Neuron (in vitro differentiated cells): ENCODE measurements around the gene IKBKE.

Experiments
- H2AFZ ChIP-seq: one replicate; pipeline ENCODE4 v1.6.1; 2013; ENCODE audit warnings: low read depth, mild to moderate bottlenecking, inconsistent platforms, low read length, moderate library complexity
- H3K27me3 ChIP-seq: one replicate; pipeline ENCODE4 v1.6.1; 2013; ENCODE audit warnings: low read length; ENCODE audit not compliant: insufficient read depth
- H3K36me3 ChIP-seq: one replicate; pipeline ENCODE4 v1.6.1; 2013; ENCODE audit warnings: low read length; ENCODE audit not compliant: insufficient read depth
- H3K4me1 ChIP-seq: one replicate; pipeline ENCODE4 v1.6.1; 2013; ENCODE audit warnings: low read length; ENCODE audit not compliant: insufficient read depth
- H3K4me3 ChIP-seq: 2 replicates; pipeline ENCODE4 v1.5.1; 2013; ENCODE audit warnings: mild to moderate bottlenecking, low read length, moderate library complexity
- H3K9me3 ChIP-seq: one replicate; pipeline ENCODE4 v1.6.1; 2013; ENCODE audit warnings: low read length

IKBKE gene

GRCh38 chr1:206445911-206446356, 24.3 kb upstream of the IKBKE start:
- Histone ChIP-seq H3K4me1 (no peaks in the 10 kb centered on the region), H2AFZ (no peak overlapping the region), H3K9me3 (no peaks in the 10 kb centered on the region), H3K36me3 (peaks cover 78% of the 10 kb centered on the region), H3K27me3 (no peaks in the 10 kb centered on the region), H3K4me3 (no peak overlapping the region)

DNA sequence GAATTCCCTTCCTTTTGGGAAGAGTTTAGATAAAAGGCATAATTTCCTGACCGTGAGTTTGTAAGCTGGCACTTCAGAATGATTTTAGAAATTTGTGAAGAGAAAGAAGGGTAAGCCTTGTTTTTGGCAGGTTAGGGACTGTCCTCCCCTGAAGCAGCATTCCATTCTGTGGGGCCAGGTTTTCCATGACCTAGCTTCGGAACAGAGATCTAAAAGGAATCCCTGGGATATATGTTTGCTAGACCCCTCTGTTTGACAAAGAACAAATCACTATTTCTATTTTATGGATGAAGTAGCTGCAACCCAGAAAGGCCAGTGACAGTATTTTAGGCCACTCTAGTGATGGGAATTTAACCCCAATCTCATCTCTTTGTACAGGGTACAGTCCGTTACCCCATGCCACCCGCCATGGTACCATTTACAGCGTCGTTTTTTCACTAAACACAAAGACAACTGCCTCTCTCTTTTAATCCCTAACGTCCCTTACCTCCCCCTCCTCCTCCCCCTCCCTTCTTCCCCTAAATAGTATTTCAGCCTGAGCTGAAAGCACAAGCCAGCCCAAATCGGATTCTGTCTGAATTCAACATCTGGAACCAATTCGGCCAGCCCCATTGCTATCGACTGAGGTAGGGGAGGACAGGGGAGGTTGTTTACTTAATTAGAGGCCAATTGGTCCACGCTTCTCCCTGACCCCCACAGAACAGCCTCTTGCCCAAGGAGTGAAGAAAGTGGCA, 23.4 kb upstream of the IKBKE start:
- Histone ChIP-seq H3K27me3 (no peaks in the 10 kb centered on the region), H3K36me3 (peaks cover 78% of the 10 kb centered on the region), H3K4me3 (no peak overlapping the region), H2AFZ (no peak overlapping the region), H3K9me3 (no peaks in the 10 kb centered on the region), H3K4me1 (no peaks in the 10 kb centered on the region)

GRCh38 chr1:206447422-206447765, 22.9 kb upstream of the IKBKE start:
- Histone ChIP-seq H3K4me1 (no peaks in the 10 kb centered on the region), H3K9me3 (no peaks in the 10 kb centered on the region), H3K4me3 (no peak overlapping the region), H2AFZ (no peak overlapping the region), H3K27me3 (no peaks in the 10 kb centered on the region), H3K36me3 (peaks cover 74% of the 10 kb centered on the region)

DNA sequence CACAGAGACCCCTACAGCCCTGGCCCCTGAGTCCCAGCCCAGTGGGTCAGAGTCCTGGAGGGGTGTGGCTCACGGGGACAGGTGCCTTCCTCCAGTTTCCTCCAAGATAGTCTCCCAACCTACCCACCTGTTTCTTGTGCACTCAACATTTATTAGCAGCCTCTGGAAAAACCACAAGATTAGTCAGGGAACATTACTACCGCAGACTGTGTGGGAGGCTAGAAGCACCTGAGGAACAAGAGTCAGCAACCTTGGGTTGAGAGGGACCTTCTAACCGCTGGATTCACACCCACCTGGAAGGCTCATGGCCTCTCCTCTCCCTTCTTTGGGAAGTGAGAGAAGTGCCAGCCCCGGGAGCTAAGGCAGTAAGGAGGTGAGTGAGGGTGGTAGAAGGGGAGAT, 22.5 kb upstream of the IKBKE start:
- H3K4me1 ChIP-seq: no peaks in the 10 kb centered on the region
- no peaks in the 10 kb centered on the region for H3K27me3 ChIP-seq
- no peaks in the 10 kb centered on the region for H3K9me3 ChIP-seq
- H3K4me3 ChIP-seq: no peak overlapping the region
- H2AFZ ChIP-seq: no peak overlapping the region
- peaks cover 74% of the 10 kb centered on the region for H3K36me3 ChIP-seq

DNA sequence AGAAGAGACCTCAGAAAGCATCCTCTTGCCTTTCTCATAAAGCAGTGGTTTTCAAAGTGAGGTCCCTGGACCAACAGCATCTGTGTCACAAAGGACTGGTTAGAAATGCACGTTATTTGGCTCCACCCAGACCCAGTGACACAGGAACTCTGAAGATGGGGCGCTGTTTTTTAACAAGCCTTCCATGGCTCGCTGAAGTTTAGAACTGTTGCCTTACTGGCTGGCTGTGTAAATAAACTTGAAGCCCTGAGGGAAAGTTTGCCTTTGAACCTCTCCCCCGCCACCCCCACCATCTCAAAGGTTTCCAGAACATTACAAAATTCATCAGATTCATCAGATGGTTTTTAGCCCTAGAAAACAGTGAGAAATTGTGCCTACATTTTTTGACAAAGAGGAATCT, 21.8 kb upstream of the IKBKE start:
- no peaks in the 10 kb centered on the region for H3K9me3 ChIP-seq
- no peak overlapping the region for H2AFZ ChIP-seq
- H3K36me3 ChIP-seq: peaks cover 73% of the 10 kb centered on the region
- no peaks in the 10 kb centered on the region for H3K4me1 ChIP-seq
- H3K27me3 ChIP-seq: no peaks in the 10 kb centered on the region
- H3K4me3 ChIP-seq: no peak overlapping the region

- H3K27me3 ChIP-seq: no peaks in the 10 kb centered on the region
- H2AFZ ChIP-seq: no peak overlapping the region
- peaks cover 68% of the 10 kb centered on the region for H3K36me3 ChIP-seq
- H3K4me1 ChIP-seq: no peaks in the 10 kb centered on the region
- no peaks in the 10 kb centered on the region for H3K9me3 ChIP-seq
- no peak overlapping the region for H3K4me3 ChIP-seq
These were observed 20.7 kb upstream of the IKBKE start for GRCh38 chr1:206449565-206449964.

DNA sequence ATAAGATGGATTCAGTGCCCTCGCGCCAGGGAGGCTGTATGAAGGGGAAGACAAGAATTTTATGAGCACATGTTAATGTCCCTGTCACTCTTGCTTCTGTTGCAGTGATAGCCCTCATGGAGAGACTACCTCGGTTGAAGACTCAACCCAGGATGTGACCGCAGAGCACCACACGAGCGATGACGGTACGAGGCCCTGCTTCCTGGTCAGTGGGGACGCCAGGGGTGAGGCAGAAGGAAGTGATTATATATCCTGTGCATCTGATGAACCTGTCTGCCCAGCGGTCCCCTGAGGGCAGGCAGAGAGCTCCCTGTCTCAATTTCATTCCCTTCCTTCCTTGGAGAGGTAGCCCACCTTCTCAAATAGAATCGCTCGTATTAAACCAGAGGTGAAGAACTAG, 20.0 kb upstream of the IKBKE start:
- Histone ChIP-seq H3K4me3 (no peak overlapping the region), H3K9me3 (no peaks in the 10 kb centered on the region)

DNA sequence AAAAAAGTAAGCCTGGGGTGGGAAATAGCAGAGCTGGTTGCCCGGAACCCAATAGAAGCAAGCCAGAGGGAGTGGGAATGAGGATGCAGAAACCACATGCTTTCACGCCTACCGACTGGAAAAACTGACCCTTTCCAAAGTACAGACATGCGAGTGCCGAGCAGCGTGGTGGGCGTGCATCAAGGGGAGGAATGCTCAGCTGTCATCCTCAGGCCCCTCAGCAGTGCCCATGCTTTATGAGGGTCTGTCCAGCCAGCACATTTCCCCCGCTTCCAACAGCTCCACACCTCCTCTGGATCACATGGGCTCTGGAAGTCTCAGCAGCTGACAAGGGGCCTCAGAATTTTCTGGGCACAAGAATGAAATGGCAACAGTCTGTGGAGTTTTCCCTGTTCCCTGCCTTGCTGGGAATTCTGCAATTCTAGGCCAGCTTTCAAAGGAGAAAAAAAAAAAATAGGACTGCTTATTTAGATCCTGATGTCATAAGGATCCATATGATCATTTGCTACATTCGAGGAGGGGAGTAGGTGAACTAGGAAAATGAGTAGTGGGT, 19.1 kb upstream of the IKBKE start:
- Histone ChIP-seq H3K4me1 (peaks cover 15% of the 10 kb centered on the region), H3K4me3 (no peak overlapping the region), H3K9me3 (no peaks in the 10 kb centered on the region), H3K36me3 (peaks cover 55% of the 10 kb centered on the region), H2AFZ (no peak overlapping the region), H3K27me3 (no peaks in the 10 kb centered on the region)

More for the DNA sequence above, 20.0 kb upstream of the IKBKE start:
- Histone ChIP-seq H3K36me3 (peaks cover 63% of the 10 kb centered on the region), H3K4me1 (peaks cover 6% of the 10 kb centered on the region), H3K27me3 (no peaks in the 10 kb centered on the region), H2AFZ (no peak overlapping the region)

DNA sequence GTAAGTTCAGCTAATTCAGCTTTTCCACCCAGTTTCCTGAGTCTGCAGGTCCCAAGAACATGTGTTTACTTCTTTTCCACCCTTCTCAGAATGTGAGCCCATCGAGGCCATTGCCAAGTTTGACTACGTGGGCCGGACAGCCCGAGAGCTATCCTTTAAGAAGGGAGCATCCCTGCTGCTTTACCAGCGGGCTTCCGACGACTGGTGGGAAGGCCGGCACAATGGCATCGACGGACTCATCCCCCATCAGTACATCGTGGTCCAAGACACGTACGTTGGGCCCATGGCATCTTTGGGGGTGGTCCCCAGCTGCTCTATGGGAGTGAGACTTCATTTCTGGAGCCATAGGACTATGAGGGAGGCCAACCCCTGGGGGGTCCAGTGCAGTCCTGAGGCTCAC, 17.2 kb upstream of the IKBKE start:
- no peaks in the 10 kb centered on the region for H3K9me3 ChIP-seq
- H3K4me3 ChIP-seq: no peak overlapping the region
- no peak overlapping the region for H2AFZ ChIP-seq
- no peaks in the 10 kb centered on the region for H3K27me3 ChIP-seq
- H3K36me3 ChIP-seq: peaks cover 41% of the 10 kb centered on the region
- H3K4me1 ChIP-seq: peaks cover 22% of the 10 kb centered on the region

GRCh38 chr1:206455289-206455665, 15.0 kb upstream of the IKBKE start:
- Histone ChIP-seq H3K4me3 (no peak overlapping the region), H2AFZ (no peak overlapping the region), H3K27me3 (no peaks in the 10 kb centered on the region), H3K9me3 (no peaks in the 10 kb centered on the region), H3K36me3 (peaks cover 36% of the 10 kb centered on the region), H3K4me1 (peaks cover 22% of the 10 kb centered on the region)

- Histone ChIP-seq H3K4me3 (no peak overlapping the region), H3K4me1 (peaks cover 22% of the 10 kb centered on the region), H3K27me3 (no peaks in the 10 kb centered on the region), H2AFZ (no peak overlapping the region), H3K36me3 (peaks cover 32% of the 10 kb centered on the region), H3K9me3 (no peaks in the 10 kb centered on the region)
These were observed 14.5 kb upstream of the IKBKE start for GRCh38 chr1:206455666-206456344.

- no peaks in the 10 kb centered on the region for H3K27me3 ChIP-seq
- H3K9me3 ChIP-seq: no peaks in the 10 kb centered on the region
- peaks cover 22% of the 10 kb centered on the region for H3K4me1 ChIP-seq
- H3K36me3 ChIP-seq: peaks cover 26% of the 10 kb centered on the region
- no peak overlapping the region for H2AFZ ChIP-seq
- H3K4me3 ChIP-seq: no peak overlapping the region
These were observed 13.5 kb upstream of the IKBKE start for GRCh38 chr1:206456577-206457370.
